HepG2 (cell line): ENCODE data around the gene SDC1.

ENCODE experiments used
- BCL3 ChIP-seq: sonication (generic); formaldehyde crosslinking; IDR thresholded peaks from 2 replicates; pipeline ENCODE4 v1.5.1; 2020; ENCODE audit warnings: mild to moderate bottlenecking, missing genetic modification reagents, moderate library complexity
- CEBPZ ChIP-seq: IDR thresholded peaks from 2 replicates; pipeline ENCODE4 v1.6.1; 2012; ENCODE audit warnings: low read length, improper control_type of control experiment
- FOXM1 ChIP-seq: sonication (generic); formaldehyde crosslinking; IDR thresholded peaks from 2 replicates; pipeline ENCODE4 v1.5.0; 2020; ENCODE audit warnings: missing genetic modification reagents
- KDM1A ChIP-seq: IDR thresholded peaks from 2 replicates; pipeline ENCODE4 v1.6.1; 2016; ENCODE audit warnings: missing compliant biosample characterization
- TEF ChIP-seq: sonication (generic); formaldehyde crosslinking; IDR thresholded peaks from 2 replicates; pipeline ENCODE4 v1.5.0; 2020; ENCODE audit warnings: missing genetic modification reagents
- THYN1 ChIP-seq: sonication (generic); formaldehyde crosslinking; IDR thresholded peaks from 2 replicates; pipeline ENCODE4 v1.8.1; 2023; ENCODE audit warnings: low read depth, mild to moderate bottlenecking, moderate library complexity, missing genetic modification reagents, borderline replicate concordance
- ZNF18 ChIP-seq: sonication (generic); formaldehyde crosslinking; IDR thresholded peaks from 2 replicates; pipeline ENCODE4 v1.8.0; 2022; ENCODE audit warnings: mild to moderate bottlenecking, missing genetic modification reagents; ENCODE audit not compliant: insufficient replicate concordance

- TF ChIP-seq KDM1A (CRISPR knock-in tag), result no peak
- no peak for TF ChIP-seq FOXM1 (CRISPR knock-in tag)
- no peak for TF ChIP-seq THYN1 (CRISPR knock-in tag)
- TF ChIP-seq ZNF18 (CRISPR knock-in tag), result no peak
- TF ChIP-seq BCL3 (CRISPR knock-in tag), result no peak
- TF ChIP-seq TEF, result no peak
- TF ChIP-seq CEBPZ, result no peak
Observed at GRCh38 chr2:20241973-20242726, 17.2 kb upstream of the SDC1 start.
